GM10248 (cell line): ENCODE data around the gene NT5DC1.
"Not testable (repeated sequence)": the region's sequence is repeated elsewhere in the genome, so short reads cannot be mapped to it uniquely, and the experiment has no call there.

Experiments
- CTCF ChIA-PET: fragments of 300-600 bp; sonication (Branson Sonifier 250); formaldehyde crosslinking; extraction: SDS; loops from one replicate; lab custom pipeline; 2021; ENCODE audit warnings: antibody characterized with exemption; lab: Yijun Ruan, JAX
- POLR2A ChIA-PET: fragments of 350-650 bp; sonication (Branson Sonifier 250); formaldehyde crosslinking; extraction: SDS; loops from one replicate; lab custom pipeline; 2020; ENCODE audit warnings: antibody characterized with exemption; lab: Yijun Ruan, JAX
- DNase-seq: peaks from one replicate; pipeline ENCODE4 v3.0.0; 2012; ENCODE audit errors: extremely low spot score
- TF ChIP-seq, protein P1 (sequence below): IDR thresholded peaks from 2 replicates; pipeline ENCODE4 v1.5.1; 2012; ENCODE audit warnings: mild to moderate bottlenecking, low read depth; ENCODE audit errors: extremely low read depth, missing control alignments, control extremely low read depth

Gene NT5DC1

DNA sequence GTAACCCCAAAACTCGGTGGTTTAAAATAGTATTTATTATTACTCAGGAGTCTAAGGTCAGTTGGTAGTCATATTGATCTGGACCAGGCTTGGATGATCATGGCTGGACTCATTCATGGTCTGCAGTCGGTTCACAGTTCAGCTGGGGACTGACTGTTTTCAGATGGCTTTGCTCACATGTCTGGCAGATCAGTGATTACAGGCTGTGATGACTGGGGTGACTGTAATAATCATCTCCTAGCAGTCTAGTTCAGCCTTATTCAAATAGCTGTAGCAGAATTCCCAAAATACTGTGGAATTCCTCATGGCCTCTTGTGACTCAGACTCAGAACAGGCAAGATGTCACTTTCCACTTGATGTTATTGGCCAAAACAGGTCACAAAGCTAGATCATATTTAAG is 16.4 kb upstream of the NT5DC1 start:
- ChIA-PET CTCF (interaction anchor here (1.6 to 6.3 kb wide), 3 partner anchors 11 to 17 kb away, joined by 4 to 50 read pairs (median 18); partner anchors contain the start of gene NT5DC1), POLR2A (no interaction called here)
- TF ChIP-seq, protein P1, sequence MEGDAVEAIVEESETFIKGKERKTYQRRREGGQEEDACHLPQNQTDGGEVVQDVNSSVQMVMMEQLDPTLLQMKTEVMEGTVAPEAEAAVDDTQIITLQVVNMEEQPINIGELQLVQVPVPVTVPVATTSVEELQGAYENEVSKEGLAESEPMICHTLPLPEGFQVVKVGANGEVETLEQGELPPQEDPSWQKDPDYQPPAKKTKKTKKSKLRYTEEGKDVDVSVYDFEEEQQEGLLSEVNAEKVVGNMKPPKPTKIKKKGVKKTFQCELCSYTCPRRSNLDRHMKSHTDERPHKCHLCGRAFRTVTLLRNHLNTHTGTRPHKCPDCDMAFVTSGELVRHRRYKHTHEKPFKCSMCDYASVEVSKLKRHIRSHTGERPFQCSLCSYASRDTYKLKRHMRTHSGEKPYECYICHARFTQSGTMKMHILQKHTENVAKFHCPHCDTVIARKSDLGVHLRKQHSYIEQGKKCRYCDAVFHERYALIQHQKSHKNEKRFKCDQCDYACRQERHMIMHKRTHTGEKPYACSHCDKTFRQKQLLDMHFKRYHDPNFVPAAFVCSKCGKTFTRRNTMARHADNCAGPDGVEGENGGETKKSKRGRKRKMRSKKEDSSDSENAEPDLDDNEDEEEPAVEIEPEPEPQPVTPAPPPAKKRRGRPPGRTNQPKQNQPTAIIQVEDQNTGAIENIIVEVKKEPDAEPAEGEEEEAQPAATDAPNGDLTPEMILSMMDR = no peak
- DNase-seq = no peak

DNA sequence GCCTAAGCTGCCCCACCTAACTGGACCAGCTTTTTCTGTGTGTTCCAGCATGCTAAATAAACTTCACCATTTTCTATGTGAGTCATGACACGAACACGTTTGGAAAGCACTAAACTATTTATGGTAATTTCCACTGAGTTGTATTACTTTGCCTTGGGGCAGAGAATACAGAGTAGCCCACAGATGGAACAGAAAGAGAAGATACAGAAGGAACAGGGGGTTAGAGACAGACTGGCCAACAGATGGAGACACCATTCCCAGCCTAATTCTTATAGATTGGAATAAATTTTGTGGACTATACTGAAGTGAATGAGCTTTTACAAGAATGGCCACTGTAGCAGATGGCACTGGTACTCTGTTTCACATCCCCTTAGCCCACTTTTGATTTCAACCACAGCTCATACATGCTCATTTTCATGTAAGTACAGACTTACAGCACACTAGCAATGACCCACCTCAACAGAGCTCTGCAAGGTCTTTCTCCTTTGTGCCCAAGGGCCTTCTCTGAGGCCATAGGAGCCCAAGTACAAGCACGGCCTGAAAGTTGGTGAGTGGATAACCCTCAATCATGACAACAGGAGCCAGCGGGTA is 13.1 kb upstream of the NT5DC1 start:
- TF ChIP-seq, protein P1 = no peak
- DNase-seq = peak; percentile 32
- ChIA-PET POLR2A (no interaction called here), CTCF (interaction anchor here (1.1 to 6.3 kb wide), 9 partner anchors 10 to 75 kb away, joined by 3 to 50 read pairs (median 4); no protein-coding TSS in a partner anchor)

DNA sequence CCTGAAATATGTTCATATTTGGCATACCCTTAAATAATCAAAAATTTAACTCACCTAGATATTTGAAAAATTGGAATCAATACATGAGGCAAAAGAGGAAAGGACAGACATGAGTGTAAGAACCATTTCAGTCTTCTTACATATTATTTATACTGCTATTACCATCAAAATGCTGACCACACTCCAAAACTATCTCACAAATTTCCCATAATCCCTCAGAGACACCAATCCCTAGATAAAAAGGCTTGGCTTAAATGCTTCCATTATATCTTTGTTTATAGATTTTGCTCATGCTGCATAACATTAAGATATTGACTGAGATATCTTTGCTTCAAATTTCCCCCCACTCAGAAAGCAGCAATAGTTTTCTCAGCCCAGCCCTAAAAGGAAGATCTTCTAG is 11.7 kb upstream of the NT5DC1 start:
- ChIA-PET POLR2A (no interaction called here), CTCF (interaction anchor here (0.9 to 6.3 kb wide), 5 partner anchors 8 to 77 kb away, joined by 3 to 50 read pairs (median 6); partner anchors contain the start of gene NT5DC1)
- DNase-seq = no peak
- TF ChIP-seq, protein P1 = no peak

DNA sequence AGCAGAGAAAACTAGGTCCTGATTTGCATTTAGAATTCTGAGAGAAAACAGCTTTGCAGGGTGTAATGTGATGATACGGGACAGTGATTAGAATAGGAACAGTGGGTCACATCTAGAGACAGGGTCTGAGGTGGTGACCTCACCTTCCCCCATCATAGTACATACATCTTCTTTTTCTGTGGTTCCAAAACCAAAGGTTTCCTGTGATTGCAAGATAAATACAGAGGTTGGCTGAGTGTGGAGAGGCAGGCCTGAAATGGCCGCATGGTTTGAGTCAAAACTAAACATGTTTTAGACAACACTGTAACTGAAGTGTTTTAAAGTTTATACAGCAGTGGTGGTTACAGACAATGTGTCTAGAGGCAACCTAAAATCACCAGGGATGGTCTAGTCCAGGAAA is 10.4 kb upstream of the NT5DC1 start:
- CTCF ChIA-PET = interaction anchor here (2.0 kb wide), 1 partner anchor 11 kb away, joined by 7 read pairs; the partner anchor contains the start of gene NT5DC1
- POLR2A ChIA-PET = no interaction called here
- peak; percentile 27 for DNase-seq
- TF ChIP-seq, protein P1 = no peak

DNA sequence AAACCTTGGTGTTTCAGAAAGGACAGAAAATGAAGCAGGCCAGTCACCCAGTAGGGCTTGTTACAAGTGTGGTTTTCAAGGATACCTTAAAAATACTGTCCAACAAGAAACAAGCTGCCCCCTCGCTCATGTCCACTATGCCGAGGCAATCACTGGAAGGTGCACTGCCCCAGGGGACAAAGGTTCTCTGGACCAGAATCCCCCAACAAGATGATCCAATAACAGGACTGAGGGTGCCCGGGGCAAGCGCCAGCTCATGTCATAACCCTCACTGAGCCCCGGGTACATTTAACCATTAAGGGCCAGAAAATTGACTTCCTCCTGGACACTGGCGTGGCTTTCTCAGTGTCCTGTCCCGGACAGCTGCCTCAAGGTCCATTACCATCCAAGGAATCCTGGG is 6.6 kb upstream of the NT5DC1 start:
- DNase-seq = no peak
- ChIA-PET POLR2A (no interaction called here), CTCF (interaction anchor here (1.6 kb wide), 1 partner anchor 81 kb away, joined by 5 read pairs; no protein-coding TSS in a partner anchor)
- TF ChIP-seq, protein P1 = no peak

DNA sequence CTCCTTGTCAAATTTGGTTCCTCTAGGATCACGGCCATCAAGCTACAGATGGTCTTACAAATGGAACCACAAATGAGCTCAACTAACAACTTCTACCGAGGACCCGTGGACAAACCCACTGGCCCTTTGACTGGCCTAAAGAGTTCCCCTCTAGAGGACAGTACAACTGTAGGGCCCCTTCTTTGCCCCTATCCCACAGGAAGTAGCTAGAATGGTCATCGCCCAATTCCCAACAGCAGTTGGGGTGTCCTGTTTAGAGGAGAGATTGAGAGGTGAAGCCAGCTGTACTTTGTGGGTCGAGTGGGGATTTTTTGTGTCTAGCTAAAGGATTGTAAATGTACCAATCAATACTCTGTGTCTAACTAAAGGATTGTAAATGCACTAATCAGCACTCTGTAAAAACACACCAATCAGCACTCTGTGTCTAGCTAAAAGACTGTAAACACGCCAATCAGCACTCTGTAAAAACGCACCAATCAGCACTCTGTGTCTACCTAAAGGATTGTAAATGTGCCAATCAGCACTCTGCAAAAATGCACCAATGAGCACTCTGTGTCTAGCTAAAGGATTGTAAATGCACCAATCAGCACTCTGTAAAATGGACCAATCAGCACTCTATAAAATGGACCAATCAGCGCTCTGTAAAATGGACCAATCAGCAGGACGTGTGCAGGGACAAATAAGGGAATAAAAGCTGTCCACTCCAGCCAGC is 4.4 kb upstream of the NT5DC1 start:
- POLR2A ChIA-PET, DNase-seq: not testable (repeated sequence)
- CTCF ChIA-PET = interaction anchor here (0.6 to 5.0 kb wide), 21 partner anchors 9 to 166 kb away, joined by 3 to 50 read pairs (median 4); partner anchors contain the start of gene FRK
